NB4 (cell line): ENCODE results near the gene AP2B1.

Experiments
- DNase-seq: peaks from one replicate; pipeline ENCODE4 v3.0.0; 2010; ENCODE audit warnings: low read depth
- H3K4me3 ChIP-seq: one replicate; pipeline ENCODE4 v1.5.1; 2011; ENCODE audit warnings: mild to moderate bottlenecking, low read depth, low read length, moderate library complexity
- CTCF ChIP-seq: IDR thresholded peaks from one replicate; pipeline ENCODE4 v1.5.1; 2012; ENCODE audit warnings: low read depth, low read length
- MAX ChIP-seq: IDR thresholded peaks from 2 replicates; pipeline ENCODE4 v1.6.1; 2011; ENCODE audit warnings: low read depth, low read length
- MYC ChIP-seq: IDR thresholded peaks from 2 replicates; pipeline ENCODE4 v1.6.1; 2011; ENCODE audit warnings: low read depth, low read length
- POLR2A ChIP-seq: IDR thresholded peaks from 2 replicates; pipeline ENCODE4 v1.6.1; 2011; ENCODE audit warnings: mild to moderate bottlenecking; ENCODE audit not compliant: insufficient read length; ENCODE audit errors: extremely low read depth

The AP2B1 gene

GRCh38 chr17:35566968-35567367 lies 20.2 kb upstream of the AP2B1 start:
- TF ChIP-seq MYC: no peak
- no peak for TF ChIP-seq POLR2A
- TF ChIP-seq CTCF: no peak
- TF ChIP-seq MAX: no peak
- peak overlapping the region; percentile 64 for H3K4me3 ChIP-seq
- DNase-seq: no peak

- TF ChIP-seq POLR2A (no peak), MAX (no peak), MYC (no peak), CTCF (no peak)
- H3K4me3 ChIP-seq: peak overlapping the region; percentile 100
- DNase-seq: peak; percentile 56
These were observed 18.6 kb upstream of the AP2B1 start for GRCh38 chr17:35568561-35568960.

DNA sequence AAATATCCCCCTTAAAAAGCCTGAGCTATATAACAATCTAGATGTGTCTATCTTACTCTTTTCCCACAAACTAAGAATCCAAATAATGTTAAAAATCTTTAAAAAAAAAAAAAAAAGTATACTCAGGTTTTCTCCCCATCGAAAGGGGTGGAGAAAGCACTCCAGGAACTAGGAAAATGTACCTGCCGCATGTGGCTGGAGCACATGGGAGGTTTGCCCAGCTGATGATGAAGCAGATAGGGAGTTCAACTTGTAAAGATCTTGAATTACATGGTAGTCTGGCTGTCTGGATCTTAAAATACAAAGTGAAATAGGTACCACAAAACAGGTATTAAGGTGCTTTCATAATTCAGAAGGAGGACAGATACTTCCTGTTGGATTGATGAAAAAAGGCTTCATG lies 17.7 kb upstream of the AP2B1 start:
- TF ChIP-seq MYC (no peak), POLR2A (no peak), MAX (no peak), CTCF (no peak)
- no peak for DNase-seq
- peak overlapping the region; percentile 100 for H3K4me3 ChIP-seq

- no peak overlapping the region for H3K4me3 ChIP-seq
- no peak for TF ChIP-seq POLR2A
- no peak for TF ChIP-seq MAX
- TF ChIP-seq CTCF: no peak
- TF ChIP-seq MYC: no peak
- DNase-seq: no peak
These were observed 11.4 kb upstream of the AP2B1 start for GRCh38 chr17:35575759-35576158.

- no peak for TF ChIP-seq MYC
- TF ChIP-seq CTCF: no peak
- no peak for TF ChIP-seq POLR2A
- peak; percentile 18 for DNase-seq
- H3K4me3 ChIP-seq: peak overlapping the region; percentile 88
These were observed 9.3 kb upstream of the AP2B1 start for GRCh38 chr17:35577830-35578196.

DNA sequence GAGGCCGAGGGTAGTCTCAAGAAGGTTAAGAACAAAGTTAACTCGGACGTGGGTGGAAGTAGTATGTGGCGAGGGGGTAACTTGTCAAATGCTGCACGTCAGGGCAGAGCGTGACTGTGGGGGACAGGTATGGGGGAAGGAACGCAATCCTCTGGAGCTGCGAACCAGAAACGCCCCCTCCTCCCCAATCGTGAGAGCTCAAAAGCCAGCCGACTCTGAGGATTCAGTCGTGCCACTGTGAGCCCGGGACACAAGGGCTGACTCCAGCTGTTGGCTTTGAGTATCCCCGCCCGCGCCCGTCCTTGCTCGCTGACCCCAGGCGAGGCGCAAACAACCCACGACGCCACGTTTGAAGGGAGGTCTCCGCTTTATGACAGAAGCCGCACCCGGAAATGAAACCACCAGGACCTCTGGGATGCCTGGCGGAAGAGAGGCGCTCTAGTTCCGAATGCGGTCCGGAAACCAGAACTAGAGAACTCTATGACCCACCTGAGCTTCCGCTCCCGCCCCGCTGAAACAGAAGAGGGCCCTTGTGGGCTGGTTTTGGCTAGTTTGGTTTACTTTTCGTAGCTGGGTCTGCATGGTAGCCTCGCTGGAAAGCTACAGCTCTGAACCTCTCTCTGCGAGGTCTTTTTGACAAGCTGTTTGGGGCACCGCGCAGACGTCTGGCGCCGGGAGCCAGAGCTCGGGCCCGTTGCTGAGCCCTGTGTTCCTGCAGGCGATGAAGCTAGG lies 8.8 kb upstream of the AP2B1 start, which contains the start of gene PEX12:
Gene PEX12 (minus strand): TSS at position 375 of the 732 bp plus-strand sequence. CDS start 550 bp downstream, outside the sequence.
- DNase-seq: peak; percentile 95
- TF ChIP-seq MYC: peak; percentile 39
- no peak; the same call in 1 of the 2 replicates for TF ChIP-seq MAX
- TF ChIP-seq POLR2A: peak; percentile 78
- peak within 1 kb of the TSS; percentile 88 for H3K4me3 ChIP-seq
